Renal cortical epithelial cell (primary cell): ENCODE results near the gene AIP. TPM values are rescaled to one million over a fixed set of nuclear protein-coding genes. Genes with fewer than 3 reads are reported as not detected.

ENCODE experiments used
- DNase-seq: peaks from one replicate; pipeline ENCODE4 v3.0.0-alpha.2; 2011; ENCODE audit warnings: low read depth
- total RNA-seq: library from RNA; depleted of rRNA; stranded (reverse); fragments of >200 nt; gene quantifications from 2 replicates; pipeline ENCODE4 v1.2.3, GENCODE V29; 2014

The AIP gene
- total RNA-seq: 53.2 and 56.8 TPM in 2 replicates

GRCh38 chr11:67482827-67483798 is at the start of gene AIP:
Gene AIP, plus strand, starts transcription at chr11:67483026. Its CDS starts 133 bp downstream, at chr11:67483159.
- peak; percentile 95 for DNase-seq

GRCh38 chr11:67433536-67434394 is 49.1 kb upstream of the AIP start:
- no peak for DNase-seq

GRCh38 chr11:67434395-67434881 is 48.4 kb upstream of the AIP start:
- DNase-seq: no peak

- no peak for DNase-seq
Observed at GRCh38 chr11:67435031-67435726, 47.6 kb upstream of the AIP start.

- no peak for DNase-seq
Observed at GRCh38 chr11:67435727-67436458, 46.9 kb upstream of the AIP start.

- DNase-seq: no peak
Observed at GRCh38 chr11:67436459-67437081, 46.3 kb upstream of the AIP start.

GRCh38 chr11:67437082-67437808 is 45.6 kb upstream of the AIP start, which contains the start of gene PTPRCAP:
Gene PTPRCAP, minus strand, starts transcription at chr11:67437682. Its CDS starts 63 bp downstream, at chr11:67437619.
- no peak for DNase-seq

- no peak for DNase-seq
Observed at GRCh38 chr11:67437809-67438157, 45.0 kb upstream of the AIP start.

- DNase-seq: no peak
Observed at GRCh38 chr11:67438158-67438902, 44.5 kb upstream of the AIP start.

GRCh38 chr11:67439321-67440228 is 43.3 kb upstream of the AIP start:
- peak; percentile 40 for DNase-seq

- DNase-seq: no peak
Observed at GRCh38 chr11:67440229-67441097, 42.4 kb upstream of the AIP start.

- DNase-seq: no peak
Observed at GRCh38 chr11:67441098-67441563, 41.7 kb upstream of the AIP start.

- DNase-seq: no peak
Observed at GRCh38 chr11:67441731-67442351, 41.0 kb upstream of the AIP start.

GRCh38 chr11:67442504-67443404 is 40.1 kb upstream of the AIP start:
- no peak for DNase-seq

GRCh38 chr11:67445515-67445914 is 37.3 kb upstream of the AIP start:
- DNase-seq: no peak
